Measurements from ENCODE around the gene KIF26B. TPM values are rescaled to one million over a fixed set of nuclear protein-coding genes. Genes with fewer than 3 reads are reported as not detected.

The KIF26B gene
- polyA plus RNA-seq, 1 donor from 2014 or later = 6.3 TPM

- no peaks in the 10 kb centered on the region for H3K9me2 ChIP-seq (ENCODE audit: insufficient read depth, low read length)
- H3K27me3 ChIP-seq (ENCODE audit: insufficient read depth, low read depth, low read length) = no peaks in the 10 kb centered on the region
- no peak overlapping the region for H3K4me3 ChIP-seq (ENCODE audit: low read length)
- no peaks in the 10 kb centered on the region for H3K36me3 ChIP-seq (ENCODE audit: insufficient read depth, low read length)
- H3K79me2 ChIP-seq (replicated peaks; ENCODE audit: insufficient read depth, low read length) = no peaks in the 10 kb centered on the region
- H4K20me1 ChIP-seq (ENCODE audit: insufficient read depth) = no peaks in the 10 kb centered on the region
- no peaks in the 10 kb centered on the region for H3F3A ChIP-seq (ENCODE audit: insufficient read depth, low read length, poor library complexity, severe bottlenecking)
- no peak overlapping the region for H3K9ac ChIP-seq (ENCODE audit: low read length)
- H2AFZ ChIP-seq (ENCODE audit: low read depth, low read length) = no peak overlapping the region
- no peak overlapping the region for H3K4me2 ChIP-seq (ENCODE audit: low read length)
- H3K9me3 ChIP-seq (ENCODE audit: low read length) = no peaks in the 10 kb centered on the region
- TF ChIP-seq REST (IDR thresholded peaks at IDR 0.05; ENCODE audit: borderline replicate concordance) = no peak
- no peak for TF ChIP-seq TAF1 (IDR thresholded peaks at IDR 0.05; ENCODE audit: low read depth)
- no peak for TF ChIP-seq EZH2 (IDR thresholded peaks at IDR 0.05; ENCODE audit: borderline replicate concordance, insufficient read depth, low read length, poor library complexity, severe bottlenecking)
- TF ChIP-seq RAD21 (conservative IDR thresholded peaks at IDR 0.05) = no peak
- TF ChIP-seq CTCF (IDR thresholded peaks at IDR 0.05; ENCODE audit: poor library complexity, severe bottlenecking) = no peak
- TF ChIP-seq SMC3 (conservative IDR thresholded peaks at IDR 0.05; ENCODE audit: poor library complexity) = no peak
- TF ChIP-seq MXI1 (conservative IDR thresholded peaks at IDR 0.05; ENCODE audit: poor library complexity, severe bottlenecking) = no peak
- TF ChIP-seq POLR2AphosphoS5 (IDR thresholded peaks at IDR 0.05) = no peak
- no peak for TF ChIP-seq EP300 (conservative IDR thresholded peaks at IDR 0.05; ENCODE audit: poor library complexity, severe bottlenecking)
- no peak overlapping the region for H3K27ac ChIP-seq (ENCODE audit: low read length)
Observed at GRCh38 chr1:245198748-245199516, 44.1 kb downstream of the KIF26B start.

- no peak overlapping the region for H3K4me2 ChIP-seq (ENCODE audit: low read length)
- H3K9me3 ChIP-seq (ENCODE audit: low read length) = no peaks in the 10 kb centered on the region
- no peaks in the 10 kb centered on the region for H4K20me1 ChIP-seq (ENCODE audit: insufficient read depth)
- H3K27ac ChIP-seq (ENCODE audit: low read length) = no peak overlapping the region
- H3K9me2 ChIP-seq (ENCODE audit: insufficient read depth, low read length) = no peaks in the 10 kb centered on the region
- no peaks in the 10 kb centered on the region for H3F3A ChIP-seq (ENCODE audit: insufficient read depth, low read length, poor library complexity, severe bottlenecking)
- TF ChIP-seq REST (IDR thresholded peaks at IDR 0.05; ENCODE audit: borderline replicate concordance) (no peak), CTCF (IDR thresholded peaks at IDR 0.05; ENCODE audit: poor library complexity, severe bottlenecking) (no peak), EP300 (conservative IDR thresholded peaks at IDR 0.05; ENCODE audit: poor library complexity, severe bottlenecking) (no peak), EZH2 (IDR thresholded peaks at IDR 0.05; ENCODE audit: borderline replicate concordance, insufficient read depth, low read length, poor library complexity, severe bottlenecking) (no peak), TAF1 (IDR thresholded peaks at IDR 0.05; ENCODE audit: low read depth) (no peak), RAD21 (conservative IDR thresholded peaks at IDR 0.05) (no peak), POLR2AphosphoS5 (IDR thresholded peaks at IDR 0.05) (no peak), MXI1 (conservative IDR thresholded peaks at IDR 0.05; ENCODE audit: poor library complexity, severe bottlenecking) (no peak), SMC3 (conservative IDR thresholded peaks at IDR 0.05; ENCODE audit: poor library complexity) (no peak)
- no peak overlapping the region for H3K9ac ChIP-seq (ENCODE audit: low read length)
- H2AFZ ChIP-seq (ENCODE audit: low read depth, low read length) = no peak overlapping the region
- no peaks in the 10 kb centered on the region for H3K36me3 ChIP-seq (ENCODE audit: insufficient read depth, low read length)
- no peaks in the 10 kb centered on the region for H3K79me2 ChIP-seq (replicated peaks; ENCODE audit: insufficient read depth, low read length)
- no peaks in the 10 kb centered on the region for H3K27me3 ChIP-seq (ENCODE audit: insufficient read depth, low read depth, low read length)
- H3K4me3 ChIP-seq (ENCODE audit: low read length) = no peak overlapping the region
Observed at GRCh38 chr1:245200146-245200545, 45.4 kb downstream of the KIF26B start.

Measured in neural cell (in vitro differentiated cells).